ENCODE data around the gene NCOA3. TPM values are rescaled to one million over a fixed set of nuclear protein-coding genes. Genes with fewer than 3 reads are reported as not detected.

The NCOA3 gene
- total and polyA plus RNA-seq, 3 donors from 2014 or later = 18.1 to 32.5 (median 27.6) TPM

GRCh38 chr20:47465335-47466090 is 36.2 kb upstream of the NCOA3 start:
- Histone ChIP-seq H3K36me3 (ENCODE audit: low read depth, missing control alignments) (no peaks in the 10 kb centered on the region), H3K27me3 (no peaks in the 10 kb centered on the region), H3K4me3 (no peak overlapping the region), H3K9me3 (no peaks in the 10 kb centered on the region), H3K4me1 (no peaks in the 10 kb centered on the region), H3K27ac (peak overlapping the region in 1 of 2 donors; percentile 50)
- TF ChIP-seq CTCF (IDR thresholded peaks at IDR 0.05) = no peak
- no peak for TF ChIP-seq POLR2A (IDR thresholded peaks at IDR 0.05)
- DNase-seq = peak; percentile 64
- 67 to 74% methylated on average over 16 of the region's 16 CpGs for WGBS, 2 donors
- intact Hi-C loops (cut with DNase I; ENCODE audit: low total_unique reads) = no loop called here

GRCh38 chr20:47466213-47466612 is 35.5 kb upstream of the NCOA3 start:
- Histone ChIP-seq H3K4me1 (no peaks in the 10 kb centered on the region), H3K27me3 (no peaks in the 10 kb centered on the region), H3K9me3 (no peaks in the 10 kb centered on the region), H3K27ac (no peak overlapping the region), H3K4me3 (no peak overlapping the region), H3K36me3 (ENCODE audit: low read depth, missing control alignments) (no peaks in the 10 kb centered on the region)
- DNase-seq = no peak
- WGBS, 2 donors = 60 to 68% methylated on average over 2 of the region's 2 CpGs
- TF ChIP-seq POLR2A (IDR thresholded peaks at IDR 0.05) (no peak), CTCF (IDR thresholded peaks at IDR 0.05) (no peak)
- intact Hi-C loops (cut with DNase I; ENCODE audit: low total_unique reads) = no loop called here

GRCh38 chr20:47466704-47467459 is 34.8 kb upstream of the NCOA3 start:
- H3K4me1 ChIP-seq = no peaks in the 10 kb centered on the region
- no peaks in the 10 kb centered on the region for H3K36me3 ChIP-seq (ENCODE audit: low read depth, missing control alignments)
- no peak overlapping the region for H3K4me3 ChIP-seq
- DNase-seq = no peak
- no peak overlapping the region for H3K27ac ChIP-seq
- WGBS, 2 donors = 83 to 84% methylated on average over 15 of the region's 15 CpGs
- no peak for TF ChIP-seq CTCF (IDR thresholded peaks at IDR 0.05)
- no peak for TF ChIP-seq POLR2A (IDR thresholded peaks at IDR 0.05)
- H3K9me3 ChIP-seq = no peaks in the 10 kb centered on the region
- H3K27me3 ChIP-seq = no peaks in the 10 kb centered on the region
- intact Hi-C loops (cut with DNase I; ENCODE audit: low total_unique reads) = no loop called here

- intact Hi-C loops (cut with DNase I; ENCODE audit: low total_unique reads) = no loop called here
- WGBS, 2 donors = 57 to 71% methylated on average over 14 of the region's 14 CpGs
Measured at GRCh38 chr20:47468290-47469050, 33.2 kb upstream of the NCOA3 start.

More at GRCh38 chr20:47468290-47469050, 33.2 kb upstream of the NCOA3 start:
- no peaks in the 10 kb centered on the region for H3K27me3 ChIP-seq
- no peaks in the 10 kb centered on the region for H3K4me1 ChIP-seq
- H3K36me3 ChIP-seq (ENCODE audit: low read depth, missing control alignments) = no peaks in the 10 kb centered on the region
- no peak overlapping the region for H3K4me3 ChIP-seq
- H3K9me3 ChIP-seq = no peaks in the 10 kb centered on the region
- no peak for DNase-seq
- H3K27ac ChIP-seq = no peak overlapping the region
- no peak for TF ChIP-seq CTCF (IDR thresholded peaks at IDR 0.05)
- TF ChIP-seq POLR2A (IDR thresholded peaks at IDR 0.05) = no peak
